ENCODE data around the gene PADI4. TPM values are rescaled to one million over a fixed set of nuclear protein-coding genes. Genes with fewer than 3 reads are reported as not detected.
A peak's percentile ranks its signal among the peaks of the same experiment; 100 is the strongest.

PADI4 gene
- total RNA-seq, 1 donor from 2014 or later, result 0.12 TPM

- Mint-ChIP-seq H3K4me3 (no peak overlapping the region), H3K27ac (no peak overlapping the region), H3K4me1 (no peaks in the 10 kb centered on the region), H3K9me3 (no peaks in the 10 kb centered on the region), H3K27me3 (no peaks in the 10 kb centered on the region), H3K36me3 (ENCODE audit: low read depth) (no peaks in the 10 kb centered on the region)
- DNase-seq, result peak; percentile 78
- intact Hi-C loops (cut with micrococcal nuclease), result no loop called here
Measured at GRCh38 chr1:17274186-17275170, 33.5 kb upstream of the PADI4 start.

GRCh38 chr1:17276568-17276967, 31.4 kb upstream of the PADI4 start:
- intact Hi-C loops (cut with micrococcal nuclease), result no loop called here
- Mint-ChIP-seq H3K36me3 (ENCODE audit: low read depth) (no peaks in the 10 kb centered on the region), H3K4me1 (no peaks in the 10 kb centered on the region), H3K9me3 (no peaks in the 10 kb centered on the region), H3K27me3 (no peaks in the 10 kb centered on the region), H3K27ac (no peak overlapping the region), H3K4me3 (no peak overlapping the region)
- DNase-seq, result no peak

GRCh38 chr1:17277511-17278159, 30.4 kb upstream of the PADI4 start:
- H3K4me3 Mint-ChIP-seq, result no peak overlapping the region
- H3K4me1 Mint-ChIP-seq, result no peaks in the 10 kb centered on the region
- H3K36me3 Mint-ChIP-seq (ENCODE audit: low read depth), result no peaks in the 10 kb centered on the region
- peaks cover 3% of the 10 kb centered on the region for H3K27me3 Mint-ChIP-seq
- intact Hi-C loops (cut with micrococcal nuclease), result no loop called here
- no peak overlapping the region for H3K27ac Mint-ChIP-seq
- no peak for DNase-seq
- H3K9me3 Mint-ChIP-seq, result no peaks in the 10 kb centered on the region

GRCh38 chr1:17278996-17279830, 28.8 kb upstream of the PADI4 start:
- H3K4me3 Mint-ChIP-seq, result no peak overlapping the region
- H3K27ac Mint-ChIP-seq, result no peak overlapping the region
- H3K9me3 Mint-ChIP-seq, result no peaks in the 10 kb centered on the region
- intact Hi-C loops (cut with micrococcal nuclease), result no loop called here
- H3K27me3 Mint-ChIP-seq, result peaks cover 3% of the 10 kb centered on the region
- no peak for DNase-seq
- no peaks in the 10 kb centered on the region for H3K4me1 Mint-ChIP-seq
- H3K36me3 Mint-ChIP-seq (ENCODE audit: low read depth), result no peaks in the 10 kb centered on the region

- H3K27ac Mint-ChIP-seq, result no peak overlapping the region
- no peaks in the 10 kb centered on the region for H3K4me1 Mint-ChIP-seq
- no peak for DNase-seq
- intact Hi-C loops (cut with micrococcal nuclease), result no loop called here
- no peak overlapping the region for H3K4me3 Mint-ChIP-seq
- H3K36me3 Mint-ChIP-seq (ENCODE audit: low read depth), result no peaks in the 10 kb centered on the region
- peaks cover 3% of the 10 kb centered on the region for H3K27me3 Mint-ChIP-seq
- no peaks in the 10 kb centered on the region for H3K9me3 Mint-ChIP-seq
Measured at GRCh38 chr1:17280436-17280835, 27.6 kb upstream of the PADI4 start.

GRCh38 chr1:17280894-17281293, 27.1 kb upstream of the PADI4 start:
- H3K4me3 Mint-ChIP-seq, result no peak overlapping the region
- no peak for DNase-seq
- H3K27ac Mint-ChIP-seq, result no peak overlapping the region
- intact Hi-C loops (cut with micrococcal nuclease), result no loop called here
- H3K27me3 Mint-ChIP-seq, result peaks cover 3% of the 10 kb centered on the region
- H3K9me3 Mint-ChIP-seq, result no peaks in the 10 kb centered on the region
- H3K4me1 Mint-ChIP-seq, result no peaks in the 10 kb centered on the region
- H3K36me3 Mint-ChIP-seq (ENCODE audit: low read depth), result no peaks in the 10 kb centered on the region

- intact Hi-C loops (cut with micrococcal nuclease), result no loop called here
Measured at GRCh38 chr1:17281775-17282181, 26.2 kb upstream of the PADI4 start.

GRCh38 chr1:17282836-17283235, 25.2 kb upstream of the PADI4 start:
- no peaks in the 10 kb centered on the region for H3K9me3 Mint-ChIP-seq
- no peaks in the 10 kb centered on the region for H3K36me3 Mint-ChIP-seq (ENCODE audit: low read depth)
- H3K4me3 Mint-ChIP-seq, result no peak overlapping the region

More at GRCh38 chr1:17281775-17282181, 26.2 kb upstream of the PADI4 start:
- H3K36me3 Mint-ChIP-seq (ENCODE audit: low read depth), result no peaks in the 10 kb centered on the region
- DNase-seq, result no peak
- no peaks in the 10 kb centered on the region for H3K9me3 Mint-ChIP-seq
- H3K27me3 Mint-ChIP-seq, result peaks cover 3% of the 10 kb centered on the region
- H3K27ac Mint-ChIP-seq, result no peak overlapping the region
- no peaks in the 10 kb centered on the region for H3K4me1 Mint-ChIP-seq
- H3K4me3 Mint-ChIP-seq, result no peak overlapping the region

GRCh38 chr1:17286646-17287045, 21.4 kb upstream of the PADI4 start:
- intact Hi-C loops (cut with micrococcal nuclease), result no loop called here
- Mint-ChIP-seq H3K27ac (no peak overlapping the region), H3K9me3 (no peaks in the 10 kb centered on the region), H3K27me3 (peaks cover 3% of the 10 kb centered on the region), H3K36me3 (ENCODE audit: low read depth) (no peaks in the 10 kb centered on the region), H3K4me3 (no peak overlapping the region), H3K4me1 (no peaks in the 10 kb centered on the region)
- no peak for DNase-seq

More at GRCh38 chr1:17282836-17283235, 25.2 kb upstream of the PADI4 start:
- no peaks in the 10 kb centered on the region for H3K4me1 Mint-ChIP-seq
- peaks cover 3% of the 10 kb centered on the region for H3K27me3 Mint-ChIP-seq
- no peak for DNase-seq
- intact Hi-C loops (cut with micrococcal nuclease), result no loop called here
- H3K27ac Mint-ChIP-seq, result no peak overlapping the region

- H3K4me1 Mint-ChIP-seq, result no peaks in the 10 kb centered on the region
- intact Hi-C loops (cut with micrococcal nuclease), result no loop called here
- no peak for DNase-seq
- H3K27ac Mint-ChIP-seq, result no peak overlapping the region
- H3K9me3 Mint-ChIP-seq, result no peaks in the 10 kb centered on the region
- H3K36me3 Mint-ChIP-seq (ENCODE audit: low read depth), result no peaks in the 10 kb centered on the region
- H3K4me3 Mint-ChIP-seq, result no peak overlapping the region
- H3K27me3 Mint-ChIP-seq, result no peaks in the 10 kb centered on the region
Measured at GRCh38 chr1:17287130-17287776, 20.7 kb upstream of the PADI4 start.

GRCh38 chr1:17289721-17290120, 18.3 kb upstream of the PADI4 start:
- intact Hi-C loops (cut with micrococcal nuclease), result no loop called here
- H3K4me1 Mint-ChIP-seq, result no peaks in the 10 kb centered on the region
- H3K9me3 Mint-ChIP-seq, result no peaks in the 10 kb centered on the region
- no peaks in the 10 kb centered on the region for H3K36me3 Mint-ChIP-seq (ENCODE audit: low read depth)
- DNase-seq, result no peak
- peaks cover 1% of the 10 kb centered on the region for H3K27me3 Mint-ChIP-seq
- no peak overlapping the region for H3K27ac Mint-ChIP-seq
- no peak overlapping the region for H3K4me3 Mint-ChIP-seq

GRCh38 chr1:17290553-17290952, 17.4 kb upstream of the PADI4 start:
- Mint-ChIP-seq H3K4me1 (no peaks in the 10 kb centered on the region), H3K4me3 (no peak overlapping the region), H3K36me3 (ENCODE audit: low read depth) (no peaks in the 10 kb centered on the region), H3K27me3 (peaks cover 1% of the 10 kb centered on the region), H3K27ac (no peak overlapping the region), H3K9me3 (no peaks in the 10 kb centered on the region)
- intact Hi-C loops (cut with micrococcal nuclease), result no loop called here
- DNase-seq, result no peak

All from activated CD4-positive, alpha-beta T cell treated with anti-CD3 and anti-CD28 coated beads, Interleukin-2, amount 10 ng/mL, durations not matched to agents 24 days and 14 days (primary cell).